Gastrocnemius medialis (tissue), 4 donors: ENCODE results near the gene KDM3B. TPM values are rescaled to one million over a fixed set of nuclear protein-coding genes. Genes with fewer than 3 reads are reported as not detected.
"Not testable (repeated sequence)": the region's sequence is repeated elsewhere in the genome, so short reads cannot be mapped to it uniquely, and the experiment has no call there.

Source experiments
- ATAC-seq, 2 donors: fragments of 150-250 bp; one replicate each; pipeline ENCODE4 v1.9.1; 2016
- DNase-seq, 2 donors: peaks; one replicate each; pipeline ENCODE4 v3.0.0-alpha.2; 2019
- H3K27ac ChIP-seq, 4 donors: fragments of 200-600 bp; sonication (generic); 1 replicate in 1 of 4; 2 replicates in 3 of 4; pipeline ENCODE4 v1.5.1; 2016 to 2018; ENCODE audit warnings: mild to moderate bottlenecking in 2 of 4, moderate library complexity in 1 of 4
- H3K27me3 ChIP-seq, 3 donors: fragments of 200-600 bp; sonication (generic) in 2 of 3; 1 replicate in 1 of 3; 2 replicates in 2 of 3; pipeline versions ENCODE4 v1.5.1 to v1.6.0; 2016 to 2019; ENCODE audit warnings: mild to moderate bottlenecking in 1 of 3, moderate library complexity in 1 of 3
- H3K36me3 ChIP-seq, 2 donors: fragments of 200-600 bp; sonication (generic) in 1 of 2; one replicate each; pipeline ENCODE4 v1.5.1; 2017 to 2018
- H3K4me1 ChIP-seq, 2 donors: fragments of 200-600 bp; sonication (generic) in 1 of 2; one replicate each; pipeline ENCODE4 v1.5.1; 2016 to 2017; ENCODE audit warnings: mild to moderate bottlenecking in 2 of 2
- H3K4me3 ChIP-seq, 4 donors: fragments of 200-600 bp; sonication (generic) in 3 of 4; 1 replicate in 1 of 4; 2 replicates in 3 of 4; pipeline ENCODE4 v1.5.1; 2016 to 2019; ENCODE audit warnings: mild to moderate bottlenecking in 2 of 4
- H3K9me3 ChIP-seq, 3 donors: fragments of 200-600 bp; sonication (generic) in 2 of 3; 1 replicate in 1 of 3; 2 replicates in 2 of 3; pipeline ENCODE4 v1.5.1; 2016 to 2019
- POLR2A ChIP-seq, 2 donors: fragments of 450-650 bp; IDR thresholded peaks; one replicate each; pipeline ENCODE4 v1.6.1; 2017; ENCODE audit warnings: antibody characterized with exemption in 2 of 2, mild to moderate bottlenecking in 2 of 2, moderate library complexity in 2 of 2
- in situ Hi-C, 4 donors: fragments of 200-750 bp; cut with MboI; loops; one replicate each; pipeline versions ENCODE4 v1.15.0 to v1.8.0; 2017; ENCODE audit warnings: low sequenced_read_pairs in 4 of 4
- intact Hi-C: fragments of 100-400 bp; cut with DNase I; formaldehyde crosslinking; loops from one replicate; pipeline ENCODE4 v1.15.1; 2023; ENCODE audit warnings: low total_unique reads
- total RNA-seq, 4 donors: library from RNA; depleted of rRNA; stranded (reverse); fragments of >200 nt; gene quantifications; one replicate each; pipeline versions ENCODE4 v1.1.0 to v1.2.3, GENCODE V29; 2016
- TF ChIP-seq, protein P1 (sequence below), 5 experiments: fragments of 450-650 bp in 3 of 5; fragments of 200-600 bp in 2 of 5; sonication (generic) in 2 of 5; IDR thresholded peaks in 4 of 5; conservative IDR thresholded peaks in 1 of 5; 1 replicate in 4 of 5; 2 replicates in 1 of 5; pipeline ENCODE4 v1.5.1; 2016 to 2019; ENCODE audit warnings: antibody characterized with exemption in 5 of 5, mild to moderate bottlenecking in 3 of 5, moderate library complexity in 3 of 5

The KDM3B gene
- total RNA-seq, 4 donors from 2014 or later: 49.4 to 100 (median 74.2) TPM

DNA sequence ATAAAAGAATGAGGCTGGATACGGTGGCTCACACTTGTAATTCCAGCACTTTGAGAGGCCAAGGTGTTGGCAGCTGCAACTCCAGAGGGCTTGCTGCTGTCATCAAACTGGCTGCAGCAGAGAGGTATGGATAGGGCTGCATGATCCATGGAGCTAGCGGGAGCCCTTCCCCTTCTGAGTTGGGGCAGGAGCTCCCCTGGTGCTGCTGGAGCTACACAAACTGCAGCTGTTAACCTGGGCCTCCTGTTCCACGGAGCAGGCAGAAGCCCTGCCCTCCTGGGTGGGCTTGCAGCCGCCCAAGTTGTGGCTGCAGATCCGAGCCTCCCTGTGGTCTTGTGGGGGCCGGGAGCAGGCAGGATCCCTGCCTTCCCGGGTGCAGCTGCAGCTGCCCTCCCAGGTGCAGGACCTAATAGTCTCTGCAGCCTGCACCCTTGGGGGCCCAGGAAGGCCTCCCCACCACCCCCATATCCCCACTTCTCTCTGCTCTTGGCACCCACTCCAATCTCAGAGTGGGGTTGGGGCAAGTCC lies 36.7 kb upstream of the KDM3B start:
- Histone ChIP-seq H3K36me3 (no peaks in the 10 kb centered on the region), H3K9me3 (no peaks in the 10 kb centered on the region), H3K4me1 (no peaks in the 10 kb centered on the region), H3K27me3 (no peaks in the 10 kb centered on the region), H3K4me3 (no peak overlapping the region), H3K27ac (no peak overlapping the region)
- DNase-seq (no peak), ATAC-seq (no peak)
- intact Hi-C loops: no loop called here
- no peak for TF ChIP-seq POLR2A (IDR thresholded peaks at IDR 0.05)
- TF ChIP-seq, protein P1, sequence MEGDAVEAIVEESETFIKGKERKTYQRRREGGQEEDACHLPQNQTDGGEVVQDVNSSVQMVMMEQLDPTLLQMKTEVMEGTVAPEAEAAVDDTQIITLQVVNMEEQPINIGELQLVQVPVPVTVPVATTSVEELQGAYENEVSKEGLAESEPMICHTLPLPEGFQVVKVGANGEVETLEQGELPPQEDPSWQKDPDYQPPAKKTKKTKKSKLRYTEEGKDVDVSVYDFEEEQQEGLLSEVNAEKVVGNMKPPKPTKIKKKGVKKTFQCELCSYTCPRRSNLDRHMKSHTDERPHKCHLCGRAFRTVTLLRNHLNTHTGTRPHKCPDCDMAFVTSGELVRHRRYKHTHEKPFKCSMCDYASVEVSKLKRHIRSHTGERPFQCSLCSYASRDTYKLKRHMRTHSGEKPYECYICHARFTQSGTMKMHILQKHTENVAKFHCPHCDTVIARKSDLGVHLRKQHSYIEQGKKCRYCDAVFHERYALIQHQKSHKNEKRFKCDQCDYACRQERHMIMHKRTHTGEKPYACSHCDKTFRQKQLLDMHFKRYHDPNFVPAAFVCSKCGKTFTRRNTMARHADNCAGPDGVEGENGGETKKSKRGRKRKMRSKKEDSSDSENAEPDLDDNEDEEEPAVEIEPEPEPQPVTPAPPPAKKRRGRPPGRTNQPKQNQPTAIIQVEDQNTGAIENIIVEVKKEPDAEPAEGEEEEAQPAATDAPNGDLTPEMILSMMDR (IDR thresholded peaks at IDR 0.05 in 4 of 5, conservative IDR thresholded peaks at IDR 0.05 in 1 of 5): no peak
- in situ Hi-C loops: loop anchor here in 1 of 4 donors (25.0 kb wide), 1 partner anchor 96 kb away; no protein-coding TSS in a partner anchor

DNA sequence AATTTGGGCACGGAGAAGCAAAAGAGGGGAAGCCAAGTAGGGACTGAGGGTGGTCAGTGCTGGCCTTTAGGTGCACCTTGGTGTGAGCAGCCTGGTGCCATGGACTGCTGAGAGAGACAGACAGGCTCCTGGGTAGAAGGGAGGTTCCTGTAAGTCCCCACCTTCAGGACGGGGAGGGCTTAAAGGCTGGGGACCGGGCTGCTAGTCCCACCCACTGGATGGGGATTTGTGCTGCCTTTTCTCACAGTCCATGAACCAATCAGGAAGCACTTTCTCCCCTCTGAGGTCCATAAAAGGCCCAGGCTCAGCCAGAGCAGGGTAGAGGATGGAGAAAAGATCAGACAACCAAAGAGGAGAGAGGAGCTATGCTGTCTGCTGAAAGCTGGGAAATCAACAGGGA lies 36.1 kb upstream of the KDM3B start:
- Histone ChIP-seq H3K27ac (no peak overlapping the region), H3K4me3 (no peak overlapping the region), H3K9me3 (no peaks in the 10 kb centered on the region), H3K36me3 (no peaks in the 10 kb centered on the region), H3K27me3 (no peaks in the 10 kb centered on the region), H3K4me1 (no peaks in the 10 kb centered on the region)
- DNase-seq (no peak), ATAC-seq (no peak)
- intact Hi-C loops: no loop called here
- in situ Hi-C loops: loop anchor here in 1 of 4 donors (25.0 kb wide), 1 partner anchor 96 kb away; no protein-coding TSS in a partner anchor
- no peak for TF ChIP-seq POLR2A (IDR thresholded peaks at IDR 0.05)
- TF ChIP-seq, protein P1 (IDR thresholded peaks at IDR 0.05 in 4 of 5, conservative IDR thresholded peaks at IDR 0.05 in 1 of 5): no peak

DNA sequence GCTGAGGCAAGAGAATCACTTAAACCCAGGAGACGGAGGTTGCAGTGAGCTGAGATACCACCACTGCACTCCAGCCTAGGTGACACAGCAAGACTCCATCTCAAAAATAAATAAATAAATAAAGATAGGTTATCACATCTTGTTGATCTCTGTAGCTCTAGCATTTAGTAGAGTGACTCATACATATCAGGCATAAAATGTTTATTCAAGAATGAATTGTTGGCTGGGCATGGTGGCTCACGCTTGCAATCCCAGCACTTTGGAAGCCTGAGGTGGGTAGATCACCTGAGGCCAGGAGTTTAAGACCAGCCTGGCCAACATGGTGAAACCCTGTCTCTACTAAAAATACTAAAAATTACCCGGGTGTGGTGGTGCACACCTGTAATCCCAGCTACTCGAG lies 34.3 kb upstream of the KDM3B start:
- H3K27ac ChIP-seq, H3K4me3 ChIP-seq, DNase-seq, H3K9me3 ChIP-seq, ATAC-seq, H3K4me1 ChIP-seq, intact Hi-C loops, H3K27me3 ChIP-seq, H3K36me3 ChIP-seq: not testable (repeated sequence)
- in situ Hi-C loops: loop anchor here in 1 of 4 donors (25.0 kb wide), 1 partner anchor 94 kb away; no protein-coding TSS in a partner anchor

DNA sequence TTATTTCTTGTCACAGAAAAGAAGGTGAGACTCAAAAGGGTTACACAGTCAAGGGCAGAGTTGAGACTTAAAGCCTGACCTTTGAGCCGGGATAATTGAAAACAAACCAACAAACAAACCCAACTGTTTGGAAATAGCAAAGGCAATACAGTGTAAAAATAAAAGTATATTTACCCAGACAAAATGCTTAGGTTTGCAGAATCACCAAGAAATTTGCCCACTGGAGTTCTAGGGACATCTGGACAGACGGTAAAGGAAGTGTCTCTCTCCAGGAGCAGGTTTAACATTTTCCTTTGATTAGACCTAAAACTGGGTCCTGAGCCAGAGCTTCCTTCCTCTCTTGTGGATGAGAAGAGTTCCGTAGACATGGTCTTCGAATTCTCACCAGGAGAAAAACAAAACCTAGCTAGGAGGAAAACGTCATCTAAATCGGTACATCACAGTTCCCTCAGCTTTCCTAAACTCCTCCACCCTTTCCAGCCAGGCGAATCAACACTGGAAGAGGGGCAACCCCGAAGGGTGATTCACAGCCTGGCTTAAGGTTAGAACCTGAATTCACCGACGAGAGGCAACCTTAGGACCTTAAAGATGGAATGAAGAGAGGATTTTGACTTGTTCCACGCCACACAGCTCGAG lies 21.6 kb upstream of the KDM3B start:
- H3K27me3 ChIP-seq: no peaks in the 10 kb centered on the region
- H3K9me3 ChIP-seq: no peaks in the 10 kb centered on the region
- DNase-seq: no peak
- TF ChIP-seq, protein P1 (IDR thresholded peaks at IDR 0.05 in 4 of 5, conservative IDR thresholded peaks at IDR 0.05 in 1 of 5): no peak
- TF ChIP-seq POLR2A (IDR thresholded peaks at IDR 0.05): no peak
- peak overlapping the region; percentile 35 to 70 (median 58) for H3K4me3 ChIP-seq
- ATAC-seq: no peak
- in situ Hi-C loops (loop anchor here in 1 of 4 donors (10.0 kb wide), 1 partner anchor 116 kb away; the partner anchor contains the start of gene CDC23), intact Hi-C loops (loop anchor here (10.0 kb wide), 2 partner anchors 296 to 706 kb away; partner anchors contain the start of gene FAM13B)
- H3K36me3 ChIP-seq: no peaks in the 10 kb centered on the region
- peaks cover 10 to 11% of the 10 kb centered on the region in 2 donors for H3K4me1 ChIP-seq
- H3K27ac ChIP-seq: no peak overlapping the region
